H9 (cell line): ENCODE results near the gene MRTFA. TPM values are rescaled to one million over a fixed set of nuclear protein-coding genes. Genes with fewer than 3 reads are reported as not detected.

ENCODE experiments used
- DNase-seq: peaks from one replicate; pipeline ENCODE4 v3.0.0-alpha.2; 2017
- H2AFZ ChIP-seq: one replicate; pipeline ENCODE4 v1.6.1; 2013; ENCODE audit warnings: mild to moderate bottlenecking, low read length, control low read depth, moderate library complexity
- H2AK5ac ChIP-seq: 2 replicates; pipeline ENCODE4 v1.6.1; 2013; ENCODE audit warnings: low read length, control low read depth, mixed read lengths; ENCODE audit not compliant: insufficient read length
- H2BK120ac ChIP-seq: one replicate; pipeline ENCODE4 v1.6.1; 2013; ENCODE audit warnings: low read depth, mild to moderate bottlenecking, low read length, control low read depth, inconsistent platforms; ENCODE audit not compliant: poor library complexity, severe bottlenecking
- H2BK12ac ChIP-seq: 2 replicates; pipeline ENCODE4 v1.6.1; 2013; ENCODE audit warnings: low read length, control low read depth, mixed read lengths, low read depth; ENCODE audit not compliant: insufficient read length
- H2BK15ac ChIP-seq: 2 replicates; pipeline ENCODE4 v1.6.1; 2013; ENCODE audit warnings: low read depth, low read length, control low read depth
- H2BK20ac ChIP-seq: one replicate; pipeline ENCODE4 v1.6.1; 2013; ENCODE audit warnings: low read depth, mild to moderate bottlenecking, low read length, control low read depth, inconsistent platforms; ENCODE audit not compliant: poor library complexity, severe bottlenecking
- H2BK5ac ChIP-seq: 2 replicates; pipeline ENCODE4 v1.6.1; 2013; ENCODE audit warnings: low read length, control low read depth, mixed read lengths; ENCODE audit not compliant: insufficient read length
- H3K14ac ChIP-seq: 2 replicates; pipeline ENCODE4 v1.6.1; 2013; ENCODE audit warnings: low read length, control low read depth; ENCODE audit not compliant: insufficient read depth
- H3K18ac ChIP-seq: 2 replicates; pipeline ENCODE4 v1.6.1; 2013; ENCODE audit warnings: low read depth, mild to moderate bottlenecking, mixed read lengths, low read length, control low read depth; ENCODE audit not compliant: insufficient read length
- H3K23ac ChIP-seq: 2 replicates; pipeline ENCODE4 v1.6.1; 2013; ENCODE audit warnings: low read length, control low read depth, mixed read lengths, low read depth; ENCODE audit not compliant: insufficient read length
- H3K23me2 ChIP-seq: 2 replicates; pipeline ENCODE4 v1.6.1; 2013; ENCODE audit warnings: low read depth, mild to moderate bottlenecking, mixed read lengths, low read length, control low read depth; ENCODE audit not compliant: insufficient read length, poor library complexity, severe bottlenecking
- H3K27ac ChIP-seq: 2 replicates; pipeline ENCODE4 v1.5.1; 2013; ENCODE audit warnings: low read length, control low read depth, mixed read lengths, low read depth; ENCODE audit not compliant: insufficient read length
- H3K27me3 ChIP-seq: 2 replicates; pipeline ENCODE4 v1.6.1; 2013; ENCODE audit warnings: low read length, control low read depth, inconsistent platforms; ENCODE audit not compliant: insufficient read depth
- H3K4ac ChIP-seq: 2 replicates; pipeline ENCODE4 v1.6.1; 2013; ENCODE audit warnings: low read depth, mild to moderate bottlenecking, control low read depth, inconsistent platforms, low read length, moderate library complexity
- H3K4me1 ChIP-seq: 2 replicates; pipeline ENCODE4 v1.6.1; 2013; ENCODE audit warnings: low read length, control low read depth, inconsistent platforms; ENCODE audit not compliant: insufficient read depth
- H3K4me2 ChIP-seq: 2 replicates; pipeline ENCODE4 v1.6.1; 2013; ENCODE audit warnings: low read length, control low read depth, mixed read lengths; ENCODE audit not compliant: insufficient read length, insufficient read depth
- H3K56ac ChIP-seq: 2 replicates; pipeline ENCODE4 v1.6.1; 2013; ENCODE audit warnings: low read depth, mild to moderate bottlenecking, mixed read lengths, low read length, control low read depth; ENCODE audit not compliant: insufficient read length
- H3K79me1 ChIP-seq: 2 replicates; pipeline ENCODE4 v1.6.1; 2013; ENCODE audit warnings: low read depth, mild to moderate bottlenecking, moderate library complexity, low read length, control low read depth, inconsistent platforms; ENCODE audit not compliant: insufficient read depth, poor library complexity, severe bottlenecking
- H3K79me2 ChIP-seq: 2 replicates; pipeline ENCODE4 v1.6.1; 2013; ENCODE audit warnings: low read length, control low read depth, inconsistent platforms; ENCODE audit not compliant: insufficient read depth
- H3K9ac ChIP-seq: 2 replicates; pipeline ENCODE4 v1.6.1; 2013; ENCODE audit warnings: low read length, control low read depth, mixed read lengths; ENCODE audit not compliant: insufficient read length; ENCODE audit errors: extremely low read depth
- H3K9me3 ChIP-seq: one replicate; pipeline ENCODE4 v1.6.1; 2013; ENCODE audit warnings: low read depth, low read length, inconsistent platforms; ENCODE audit not compliant: control insufficient read depth
- H3T11ph ChIP-seq: one replicate; pipeline ENCODE4 v1.6.1; 2013; ENCODE audit warnings: mild to moderate bottlenecking, low read length, control low read depth, inconsistent platforms
- H4K20me1 ChIP-seq: one replicate; pipeline ENCODE4 v1.6.1; 2013; ENCODE audit not compliant: control insufficient read depth, insufficient read length, insufficient read depth
- H4K5ac ChIP-seq: 2 replicates; pipeline ENCODE4 v1.6.1; 2013; ENCODE audit warnings: low read depth, mild to moderate bottlenecking, mixed read lengths, low read length, control low read depth; ENCODE audit not compliant: insufficient read length
- H4K8ac ChIP-seq: replicated peaks from 2 replicates; pipeline ENCODE4 v1.6.1; 2013; ENCODE audit warnings: low read length, control low read depth, mixed read lengths, low read depth; ENCODE audit not compliant: insufficient read length
- H4K91ac ChIP-seq: 2 replicates; pipeline ENCODE4 v1.6.1; 2013; ENCODE audit warnings: low read depth, mild to moderate bottlenecking, moderate library complexity, mixed read lengths, low read length, control low read depth; ENCODE audit not compliant: insufficient read length
- H3K27ac Mint-ChIP-seq, 3 experiments: 2 replicates in 2 of 3; 3 replicates in 1 of 3; pipeline ENCODE4 v1.8.0; 2020 to 2021; ENCODE audit warnings: mixed read lengths in 3 of 3, mild to moderate bottlenecking in 1 of 3, moderate library complexity in 1 of 3
- H3K27me3 Mint-ChIP-seq: 2 replicates; pipeline ENCODE4 v1.8.0; 2021; ENCODE audit warnings: low read depth, mild to moderate bottlenecking, moderate library complexity, mixed read lengths
- H3K36me3 Mint-ChIP-seq, 3 experiments: 2 replicates in 2 of 3; 3 replicates in 1 of 3; pipeline ENCODE4 v1.8.0; 2020 to 2021; ENCODE audit warnings: low read depth in 3 of 3, mixed read lengths in 3 of 3; ENCODE audit not compliant: insufficient read depth in 1 of 3
- H3K4me1 Mint-ChIP-seq, 2 experiments: 2 replicates each; pipeline ENCODE4 v1.8.0; 2020; ENCODE audit warnings: mixed read lengths in 2 of 2
- H3K4me3 Mint-ChIP-seq, 2 experiments: 2 replicates in 1 of 2; 3 replicates in 1 of 2; pipeline ENCODE4 v1.8.0; 2020 to 2021; ENCODE audit warnings: mild to moderate bottlenecking in 2 of 2, mixed read lengths in 2 of 2, moderate library complexity in 1 of 2
- H3K9me3 Mint-ChIP-seq, 2 experiments: 2 replicates in 1 of 2; 3 replicates in 1 of 2; pipeline ENCODE4 v1.8.0; 2020; ENCODE audit warnings: mild to moderate bottlenecking in 2 of 2, mixed read lengths in 2 of 2, moderate library complexity in 1 of 2
- CTCF ChIP-seq: fragments of 200-600 bp; sonication (generic); conservative IDR thresholded peaks from 3 replicates; pipeline ENCODE4 v1.8.0; 2021; ENCODE audit warnings: antibody characterized with exemption, mild to moderate bottlenecking
- WGBS: extraction: QIAGEN DNeasy Blood & Tissue Kit; methylation state at CpG from one replicate; pipeline ENCODE4 v1.1.7; 2013; ENCODE audit warnings: missing lambda C conversion rate, low lambda C conversion rate, mixed read lengths; ENCODE audit not compliant: insufficient read length; ENCODE audit errors: extremely low coverage; 5-methylcytosine and 5-hydroxymethylcytosine counted together
- total RNA-seq: library from RNA; stranded (reverse); gene quantifications from 2 replicates; pipeline ENCODE4 v1.2.1, GENCODE V29; 2021

MRTFA gene
- total RNA-seq, 1 experiment from 2014 or later = 38.1 TPM

DNA sequence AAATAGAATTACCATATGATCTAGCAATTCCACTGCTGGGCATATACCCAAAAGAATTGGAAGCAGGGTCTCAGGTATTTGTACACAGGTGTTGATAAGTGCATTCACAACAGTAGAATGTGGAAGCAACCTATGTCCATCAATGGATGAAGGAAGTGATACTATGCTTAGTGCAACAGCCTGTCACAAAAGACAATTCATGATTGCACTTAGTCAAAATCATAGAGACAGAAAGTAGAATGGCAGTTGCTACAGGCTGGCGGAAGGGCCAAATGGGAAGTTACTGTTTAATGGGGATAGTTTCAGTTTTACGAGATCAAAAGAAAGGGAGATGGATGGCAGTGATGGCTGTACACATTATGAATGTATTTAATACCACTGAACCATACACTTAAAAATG lies 224.1 kb downstream of the MRTFA start:
- no peak for TF ChIP-seq CTCF
- H2AK5ac ChIP-seq = no peak overlapping the region
- H2BK5ac ChIP-seq = no peak overlapping the region
- H3K9me3 Mint-ChIP-seq = no peaks in the 10 kb centered on the region
- H3K23me2 ChIP-seq = no peaks in the 10 kb centered on the region
- H3K4me1 ChIP-seq = no peaks in the 10 kb centered on the region
- H4K20me1 ChIP-seq = no peaks in the 10 kb centered on the region
- no peak overlapping the region for H3T11ph ChIP-seq
- no peaks in the 10 kb centered on the region; the same call in 1 of the 2 replicates for H3K27me3 Mint-ChIP-seq
- H3K9me3 ChIP-seq = no peaks in the 10 kb centered on the region
- no CpG with 5 or more reads among the region's 2 CpGs for WGBS
- no peak overlapping the region for H3K4me2 ChIP-seq
- 0 out of 4 replicates have a peak, but pooled peaks cover 0 to 2% of the 10 kb centered on the region in 2 experiments for H3K4me1 Mint-ChIP-seq
- H3K4me3 Mint-ChIP-seq = no peak overlapping the region
- H2BK20ac ChIP-seq = no peak overlapping the region
- no peak overlapping the region for H2BK12ac ChIP-seq
- no peak overlapping the region for H3K27ac ChIP-seq
- peak overlapping the region in 1 of 3 experiments; percentile 26; a peak in 1 of 7 replicates for H3K27ac Mint-ChIP-seq
- no peak overlapping the region for H3K23ac ChIP-seq
- DNase-seq = no peak
- H4K91ac ChIP-seq = no peak overlapping the region
- H3K56ac ChIP-seq = no peak overlapping the region
- H2BK15ac ChIP-seq = no peak overlapping the region
- no peak overlapping the region for H2BK120ac ChIP-seq
- no peaks in the 10 kb centered on the region for H3K27me3 ChIP-seq
- H3K36me3 Mint-ChIP-seq = peaks cover 28 to 57% (median 51%) of the 10 kb centered on the region in 3 experiments
- H3K14ac ChIP-seq = no peak overlapping the region
- no peak overlapping the region for H4K8ac ChIP-seq
- H3K9ac ChIP-seq = no peak overlapping the region
- no peak overlapping the region for H3K18ac ChIP-seq
- H4K5ac ChIP-seq = no peak overlapping the region
- no peaks in the 10 kb centered on the region for H3K79me2 ChIP-seq
- H3K79me1 ChIP-seq = no peaks in the 10 kb centered on the region
- H2AFZ ChIP-seq = no peak overlapping the region
- H3K4ac ChIP-seq = no peak overlapping the region
